B cell (primary cell): Measurements from ENCODE around the gene TSKS. TPM values are rescaled to one million over a fixed set of nuclear protein-coding genes. Genes with fewer than 3 reads are reported as not detected.

ENCODE experiments used
- ATAC-seq: fragments of 200-7000 bp; cut with Tn5 transposase; one replicate; pipeline ENCODE4 v1.10.0; 2021; ENCODE audit warnings: low read depth, mild to moderate bottlenecking, moderate number of reproducible peaks, moderate library complexity
- CTCF ChIA-PET: fragments of 350-600 bp; sonication (Branson Sonifier 250); formaldehyde crosslinking; loops from one replicate; lab custom pipeline; 2021; ENCODE audit warnings: antibody characterized with exemption, inconsistent platforms; lab: Charles Lee
- POLR2A ChIA-PET: fragments of 350-600 bp; sonication (Branson Sonifier 250); formaldehyde crosslinking; loops from one replicate; lab custom pipeline; 2021; ENCODE audit warnings: antibody characterized with exemption; lab: Charles Lee
- DNase-seq: peaks from one replicate; pipeline ENCODE4 v3.0.0; 2013
- H2AFZ ChIP-seq: 2 replicates; pipeline ENCODE4 v1.6.1; 2012; ENCODE audit warnings: mild to moderate bottlenecking, low read depth, low read length; ENCODE audit not compliant: insufficient read depth, poor library complexity, severe bottlenecking
- H3K27ac ChIP-seq, 2 donors: 1 replicate in 1 of 2; 2 replicates in 1 of 2; pipeline ENCODE4 v1.5.1; 2012 to 2013; ENCODE audit warnings: low read length in 2 of 2, mild to moderate bottlenecking in 2 of 2, moderate library complexity in 1 of 2
- H3K27me3 ChIP-seq, 4 experiments: fragments of 200-600 bp in 1 of 4; sonication (generic) in 1 of 4; replicated peaks in 1 of 4; 1 replicate in 2 of 4; 2 replicates in 2 of 4; pipeline versions ENCODE4 v1.6.1 to v1.7.0; 2013 to 2016; ENCODE audit warnings: low read length in 3 of 4, mild to moderate bottlenecking in 2 of 4, mixed read lengths in 1 of 4, moderate library complexity in 1 of 4; ENCODE audit not compliant: insufficient read depth in 4 of 4, control insufficient read depth in 3 of 4; ENCODE audit errors: control extremely low read depth in 1 of 4
- H3K36me3 ChIP-seq, 2 experiments: replicated peaks in 1 of 2; 1 replicate in 1 of 2; 2 replicates in 1 of 2; pipeline versions ENCODE4 v1.6.1 to v1.7.1; 2013; ENCODE audit warnings: low read length in 1 of 2; ENCODE audit not compliant: insufficient read depth in 2 of 2, control insufficient read depth in 1 of 2; ENCODE audit errors: control extremely low read depth in 1 of 2, extremely low read depth in 1 of 2
- H3K4me1 ChIP-seq, 2 donors: fragments of 200-600 bp in 1 of 2; sonication (generic) in 1 of 2; 1 replicate in 1 of 2; 2 replicates in 1 of 2; pipeline versions ENCODE4 v1.5.1 to v1.6.1; 2013 to 2017; ENCODE audit warnings: low read length in 2 of 2; ENCODE audit not compliant: control insufficient read depth in 2 of 2, insufficient read depth in 2 of 2
- H3K4me2 ChIP-seq: replicated peaks from 2 replicates; pipeline ENCODE3; 2012; ENCODE audit warnings: mild to moderate bottlenecking, low read depth, low read length; ENCODE audit not compliant: poor library complexity, severe bottlenecking
- H3K4me3 ChIP-seq, 5 experiments: fragments of 200-600 bp in 1 of 5; sonication (generic) in 1 of 5; 1 replicate in 3 of 5; 2 replicates in 2 of 5; pipeline versions ENCODE4 v1.5.1 to v1.7.0; 2011 to 2016; ENCODE audit warnings: low read length in 4 of 5, mild to moderate bottlenecking in 4 of 5, low read depth in 2 of 5, control low read depth in 1 of 5, moderate library complexity in 1 of 5; ENCODE audit not compliant: insufficient read depth in 1 of 5; ENCODE audit errors: control extremely low read depth in 1 of 5, extremely low read depth in 1 of 5
- H3K79me2 ChIP-seq: fragments of 200-600 bp; sonication (generic); one replicate; pipeline ENCODE4 v1.6.0; 2016; ENCODE audit warnings: low read length; ENCODE audit not compliant: control insufficient read depth, insufficient read depth
- H3K9ac ChIP-seq: fragments of 200-600 bp; sonication (generic); 2 replicates; pipeline ENCODE4 v1.6.1; 2017; ENCODE audit warnings: mild to moderate bottlenecking, low read length, moderate library complexity
- H3K9me3 ChIP-seq, 3 donors: one replicate each; pipeline versions ENCODE4 v1.6.1 to v1.7.1; 2013; ENCODE audit warnings: low read length in 2 of 3; ENCODE audit not compliant: control insufficient read depth in 2 of 3, insufficient read depth in 1 of 3; ENCODE audit errors: control extremely low read depth in 1 of 3
- H4K20me1 ChIP-seq: 2 replicates; pipeline ENCODE4 v1.6.0; 2012; ENCODE audit warnings: mild to moderate bottlenecking, low read length; ENCODE audit not compliant: insufficient read depth, control insufficient read depth, poor library complexity, severe bottlenecking
- H3K27ac Mint-ChIP-seq: one replicate; pipeline ENCODE4 v1.8.0; 2021; ENCODE audit warnings: mixed read lengths
- H3K27me3 Mint-ChIP-seq: one replicate; pipeline ENCODE4 v1.8.0; 2021; ENCODE audit warnings: mixed read lengths
- H3K4me1 Mint-ChIP-seq: one replicate; pipeline ENCODE4 v1.8.0; 2021; ENCODE audit warnings: mixed read lengths
- H3K4me3 Mint-ChIP-seq: one replicate; pipeline ENCODE4 v1.8.0; 2021; ENCODE audit warnings: mixed read lengths
- H3K9me3 Mint-ChIP-seq: one replicate; pipeline ENCODE4 v1.8.0; 2022; ENCODE audit warnings: mixed read lengths; ENCODE audit not compliant: insufficient read depth
- CTCF ChIP-seq: fragments of 200-600 bp; IDR thresholded peaks from one replicate; pipeline ENCODE4 v1.8.0; 2022; ENCODE audit warnings: antibody characterized with exemption, mild to moderate bottlenecking
- EZH2 ChIP-seq: IDR thresholded peaks from 2 replicates; pipeline ENCODE4 v1.6.1; 2012; ENCODE audit warnings: borderline replicate concordance, low read depth, mild to moderate bottlenecking, moderate library complexity, low read length; ENCODE audit not compliant: insufficient read depth, poor library complexity, severe bottlenecking
- WGBS: methylation state at CpG from one replicate; pipeline ENCODE4 v1.1.5; 2013; ENCODE audit warnings: missing lambda C conversion rate; ENCODE audit not compliant: insufficient coverage; 5-methylcytosine and 5-hydroxymethylcytosine counted together
- intact Hi-C: fragments of 100-400 bp; cut with micrococcal nuclease; formaldehyde crosslinking; loops from one replicate; pipeline ENCODE4 v1.10.0; 2022
- polyA plus RNA-seq: library from polyadenylated mRNA; depleted of rRNA; stranded (reverse); fragments of >200 nt; gene quantifications from 2 replicates; pipeline ENCODE4 v1.2.3, GENCODE V29; 2012
- total RNA-seq, 2 donors: library from RNA; stranded (reverse); fragments of 120-200 nt in 1 of 2; gene quantifications; 1 replicate in 1 of 2; 2 replicates in 1 of 2; pipeline versions ENCODE4 v1.2.3 to v1.2.4, GENCODE V29; 2013 to 2022

The TSKS gene
- total and polyA plus RNA-seq, 2 donors (not counting 1 experiment from before 2014, with no cell fraction given) = 0.15 to 0.18 TPM

GRCh38 chr19:49705919-49706318 lies 57.2 kb downstream of the TSKS start:
- Histone ChIP-seq H3K4me2 (no peak overlapping the region), H3K36me3 (no peaks in the 10 kb centered on the region), H3K4me1 (no peaks in the 10 kb centered on the region), H3K79me2 (no peaks in the 10 kb centered on the region), H2AFZ (no peak overlapping the region), H4K20me1 (no peaks in the 10 kb centered on the region), H3K9me3 (no peaks in the 10 kb centered on the region), H3K9ac (no peak overlapping the region), H3K4me3 (no peak overlapping the region), H3K27me3 (peaks cover 0 to 7% (median 0%) of the 10 kb centered on the region in 4 experiments), H3K27ac (no peak overlapping the region)
- Mint-ChIP-seq H3K4me3 (no peak overlapping the region), H3K4me1 (no peaks in the 10 kb centered on the region), H3K9me3 (no peaks in the 10 kb centered on the region), H3K27me3 (peaks cover 4% of the 10 kb centered on the region), H3K27ac (no peak overlapping the region)
- ATAC-seq (no peak), DNase-seq (no peak)
- intact Hi-C loops = no loop called here
- TF ChIP-seq EZH2 (no peak), CTCF (no peak)
- POLR2A ChIA-PET = no interaction called here
- WGBS = 97% methylated on average over 16 of the region's 16 CpGs
- CTCF ChIA-PET = no interaction called here

GRCh38 chr19:49704888-49705642 lies 58.0 kb downstream of the TSKS start:
- H3K4me1 ChIP-seq = no peaks in the 10 kb centered on the region
- H3K4me3 ChIP-seq = no peak overlapping the region
- intact Hi-C loops = no loop called here
- no peaks in the 10 kb centered on the region for H3K36me3 ChIP-seq
- 87% methylated on average over 15 of the region's 22 CpGs for WGBS
- H3K27ac ChIP-seq = no peak overlapping the region
- Mint-ChIP-seq H3K9me3 (no peaks in the 10 kb centered on the region), H3K27ac (no peak overlapping the region), H3K4me3 (no peak overlapping the region), H3K4me1 (no peaks in the 10 kb centered on the region), H3K27me3 (peaks cover under 1% of the 10 kb centered on the region)
- no peak overlapping the region for H3K9ac ChIP-seq
- POLR2A ChIA-PET = no interaction called here
- no peak for TF ChIP-seq CTCF
- TF ChIP-seq EZH2 = no peak
- no peak overlapping the region for H3K4me2 ChIP-seq
- H3K27me3 ChIP-seq = peaks cover 0 to 8% (median 0%) of the 10 kb centered on the region in 4 experiments
- H2AFZ ChIP-seq = no peak overlapping the region
- no peaks in the 10 kb centered on the region for H4K20me1 ChIP-seq
- H3K79me2 ChIP-seq = no peaks in the 10 kb centered on the region
- no peaks in the 10 kb centered on the region for H3K9me3 ChIP-seq
- CTCF ChIA-PET = no interaction called here
- ATAC-seq (no peak), DNase-seq (no peak)
